KG1 (cell line): ENCODE results near the gene DFFB.

Experiments used
- DNase-seq: peaks from one replicate; lab custom pipeline; 2025; lab: John Stamatoyannopoulos, UW

DFFB gene

GRCh38 chr1:3926956-3927355 is 69.7 kb downstream of the DFFB start:
- no peak for DNase-seq

GRCh38 chr1:3928586-3928985 is 71.3 kb downstream of the DFFB start:
- no peak for DNase-seq

- no peak for DNase-seq
Observed at GRCh38 chr1:3929126-3929525, 71.8 kb downstream of the DFFB start.

GRCh38 chr1:3930301-3931006 is 73.2 kb downstream of the DFFB start:
- no peak for DNase-seq

- DNase-seq, result no peak
Observed at GRCh38 chr1:3931007-3931912, 74.0 kb downstream of the DFFB start.

- DNase-seq, result no peak
Observed at GRCh38 chr1:3932156-3932919, 75.1 kb downstream of the DFFB start.
